Measurements from ENCODE around the gene PSAP.

PSAP gene

GRCh38 chr10:71807557-71808510 lies 43.2 kb downstream of the PSAP start:
- DNase-seq: no peak
- TF ChIP-seq GATA1 (IDR thresholded peaks at IDR 0.05; ENCODE audit: low read depth, low read length) (no peak), POLR2A (IDR thresholded peaks at IDR 0.05; ENCODE audit: low read length) (no peak)

GRCh38 chr10:71806704-71807556 lies 44.1 kb downstream of the PSAP start:
- TF ChIP-seq GATA1 (IDR thresholded peaks at IDR 0.05; ENCODE audit: low read depth, low read length) (no peak), POLR2A (IDR thresholded peaks at IDR 0.05; ENCODE audit: low read length) (no peak)
- no peak for DNase-seq

GRCh38 chr10:71805776-71806703 lies 45.0 kb downstream of the PSAP start:
- TF ChIP-seq GATA1 (IDR thresholded peaks at IDR 0.05; ENCODE audit: low read depth, low read length): no peak
- peak; percentile 30 to 56 for DNase-seq

- DNase-seq: no peak
- no peak for TF ChIP-seq POLR2A (IDR thresholded peaks at IDR 0.05; ENCODE audit: low read length)
- no peak for TF ChIP-seq GATA1 (IDR thresholded peaks at IDR 0.05; ENCODE audit: low read depth, low read length)
Measured at GRCh38 chr10:71804077-71804476, 47.0 kb downstream of the PSAP start.

- no peak for DNase-seq
Measured at GRCh38 chr10:71802715-71803488, 48.1 kb downstream of the PSAP start.

GRCh38 chr10:71802235-71802634 lies 48.8 kb downstream of the PSAP start:
- DNase-seq: no peak
- TF ChIP-seq GATA1 (IDR thresholded peaks at IDR 0.05; ENCODE audit: low read depth, low read length) (no peak), POLR2A (IDR thresholded peaks at IDR 0.05; ENCODE audit: low read length) (no peak)

More at GRCh38 chr10:71802715-71803488, 48.1 kb downstream of the PSAP start:
- TF ChIP-seq GATA1 (IDR thresholded peaks at IDR 0.05; ENCODE audit: low read depth, low read length): no peak
- TF ChIP-seq POLR2A (IDR thresholded peaks at IDR 0.05; ENCODE audit: low read length): no peak

GRCh38 chr10:71801361-71801760 lies 49.7 kb downstream of the PSAP start:
- DNase-seq: no peak
- TF ChIP-seq POLR2A (IDR thresholded peaks at IDR 0.05; ENCODE audit: low read length): no peak

GRCh38 chr10:71799608-71800453 lies 51.2 kb downstream of the PSAP start:
- no peak for TF ChIP-seq POLR2A (IDR thresholded peaks at IDR 0.05; ENCODE audit: low read length)
- no peak for TF ChIP-seq GATA1 (IDR thresholded peaks at IDR 0.05; ENCODE audit: low read depth, low read length)
- no peak for DNase-seq

- no peak for DNase-seq
- TF ChIP-seq GATA1 (IDR thresholded peaks at IDR 0.05; ENCODE audit: low read depth, low read length) (no peak), POLR2A (IDR thresholded peaks at IDR 0.05; ENCODE audit: low read length) (no peak)
Measured at GRCh38 chr10:71799112-71799511, 51.9 kb downstream of the PSAP start.

- no peak for TF ChIP-seq GATA1 (IDR thresholded peaks at IDR 0.05; ENCODE audit: low read depth, low read length)
- TF ChIP-seq POLR2A (IDR thresholded peaks at IDR 0.05; ENCODE audit: low read length): no peak
- no peak for DNase-seq
Measured at GRCh38 chr10:71798308-71798624, 52.8 kb downstream of the PSAP start.

GRCh38 chr10:71797533-71798307 lies 53.3 kb downstream of the PSAP start:
- no peak for TF ChIP-seq POLR2A (IDR thresholded peaks at IDR 0.05; ENCODE audit: low read length)
- peak; percentile 57 for TF ChIP-seq GATA1 (IDR thresholded peaks at IDR 0.05; ENCODE audit: low read depth, low read length)
- peak; percentile 85 to 91 for DNase-seq
